Panc1 (cell line): Measurements from ENCODE around the gene NEK1.

ENCODE experiments used
- POLR2AphosphoS5 ChIP-seq: IDR thresholded peaks from 2 replicates; pipeline ENCODE4 v1.6.1; 2012; ENCODE audit warnings: mild to moderate bottlenecking, low read depth, low read length, moderate library complexity
- SIN3A ChIP-seq: IDR thresholded peaks from 2 replicates; pipeline ENCODE4 v1.6.1; 2012; ENCODE audit warnings: low read depth, mild to moderate bottlenecking, low read length, moderate library complexity, borderline replicate concordance; ENCODE audit not compliant: insufficient read depth
- TCF7L2 ChIP-seq: IDR thresholded peaks from 2 replicates; pipeline ENCODE4 v1.6.1; 2011; ENCODE audit warnings: mild to moderate bottlenecking, low read depth, low read length, inconsistent platforms
- TF ChIP-seq, protein P1 (sequence below): fragments of 450-650 bp; IDR thresholded peaks from 2 replicates; pipeline ENCODE4 v1.5.1; 2017; ENCODE audit warnings: mild to moderate bottlenecking
- TF ChIP-seq, protein P2 (sequence below), 2 experiments: IDR thresholded peaks; 2 replicates each; pipeline ENCODE4 v1.6.1; 2011 to 2012; ENCODE audit warnings: low read depth in 2 of 2, control low read depth in 1 of 2, low read length in 1 of 2, mild to moderate bottlenecking in 1 of 2, moderate library complexity in 1 of 2; ENCODE audit not compliant: insufficient read depth in 1 of 2

DNA sequence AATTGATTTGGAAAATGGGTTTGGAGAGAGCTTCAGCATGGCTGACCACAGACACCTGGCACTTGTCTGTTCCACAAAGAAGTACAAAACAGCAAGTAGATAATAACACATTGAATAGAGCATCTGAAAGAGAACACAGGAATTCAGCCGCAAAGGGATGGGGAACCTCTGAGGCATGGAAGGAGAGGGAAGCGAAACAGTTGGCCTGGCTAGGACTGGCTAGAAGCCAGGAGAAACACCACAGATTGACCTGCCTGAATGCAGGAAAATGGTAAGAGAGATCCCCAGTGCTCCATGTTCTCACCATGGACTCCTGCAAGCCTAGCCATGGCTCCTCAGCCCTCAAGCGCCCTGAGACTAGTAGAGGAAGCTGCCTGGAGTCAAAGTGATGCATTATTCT is 171.9 kb downstream of the NEK1 start:
- TF ChIP-seq, protein P1, sequence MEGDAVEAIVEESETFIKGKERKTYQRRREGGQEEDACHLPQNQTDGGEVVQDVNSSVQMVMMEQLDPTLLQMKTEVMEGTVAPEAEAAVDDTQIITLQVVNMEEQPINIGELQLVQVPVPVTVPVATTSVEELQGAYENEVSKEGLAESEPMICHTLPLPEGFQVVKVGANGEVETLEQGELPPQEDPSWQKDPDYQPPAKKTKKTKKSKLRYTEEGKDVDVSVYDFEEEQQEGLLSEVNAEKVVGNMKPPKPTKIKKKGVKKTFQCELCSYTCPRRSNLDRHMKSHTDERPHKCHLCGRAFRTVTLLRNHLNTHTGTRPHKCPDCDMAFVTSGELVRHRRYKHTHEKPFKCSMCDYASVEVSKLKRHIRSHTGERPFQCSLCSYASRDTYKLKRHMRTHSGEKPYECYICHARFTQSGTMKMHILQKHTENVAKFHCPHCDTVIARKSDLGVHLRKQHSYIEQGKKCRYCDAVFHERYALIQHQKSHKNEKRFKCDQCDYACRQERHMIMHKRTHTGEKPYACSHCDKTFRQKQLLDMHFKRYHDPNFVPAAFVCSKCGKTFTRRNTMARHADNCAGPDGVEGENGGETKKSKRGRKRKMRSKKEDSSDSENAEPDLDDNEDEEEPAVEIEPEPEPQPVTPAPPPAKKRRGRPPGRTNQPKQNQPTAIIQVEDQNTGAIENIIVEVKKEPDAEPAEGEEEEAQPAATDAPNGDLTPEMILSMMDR: no peak
- TF ChIP-seq, protein P2, sequence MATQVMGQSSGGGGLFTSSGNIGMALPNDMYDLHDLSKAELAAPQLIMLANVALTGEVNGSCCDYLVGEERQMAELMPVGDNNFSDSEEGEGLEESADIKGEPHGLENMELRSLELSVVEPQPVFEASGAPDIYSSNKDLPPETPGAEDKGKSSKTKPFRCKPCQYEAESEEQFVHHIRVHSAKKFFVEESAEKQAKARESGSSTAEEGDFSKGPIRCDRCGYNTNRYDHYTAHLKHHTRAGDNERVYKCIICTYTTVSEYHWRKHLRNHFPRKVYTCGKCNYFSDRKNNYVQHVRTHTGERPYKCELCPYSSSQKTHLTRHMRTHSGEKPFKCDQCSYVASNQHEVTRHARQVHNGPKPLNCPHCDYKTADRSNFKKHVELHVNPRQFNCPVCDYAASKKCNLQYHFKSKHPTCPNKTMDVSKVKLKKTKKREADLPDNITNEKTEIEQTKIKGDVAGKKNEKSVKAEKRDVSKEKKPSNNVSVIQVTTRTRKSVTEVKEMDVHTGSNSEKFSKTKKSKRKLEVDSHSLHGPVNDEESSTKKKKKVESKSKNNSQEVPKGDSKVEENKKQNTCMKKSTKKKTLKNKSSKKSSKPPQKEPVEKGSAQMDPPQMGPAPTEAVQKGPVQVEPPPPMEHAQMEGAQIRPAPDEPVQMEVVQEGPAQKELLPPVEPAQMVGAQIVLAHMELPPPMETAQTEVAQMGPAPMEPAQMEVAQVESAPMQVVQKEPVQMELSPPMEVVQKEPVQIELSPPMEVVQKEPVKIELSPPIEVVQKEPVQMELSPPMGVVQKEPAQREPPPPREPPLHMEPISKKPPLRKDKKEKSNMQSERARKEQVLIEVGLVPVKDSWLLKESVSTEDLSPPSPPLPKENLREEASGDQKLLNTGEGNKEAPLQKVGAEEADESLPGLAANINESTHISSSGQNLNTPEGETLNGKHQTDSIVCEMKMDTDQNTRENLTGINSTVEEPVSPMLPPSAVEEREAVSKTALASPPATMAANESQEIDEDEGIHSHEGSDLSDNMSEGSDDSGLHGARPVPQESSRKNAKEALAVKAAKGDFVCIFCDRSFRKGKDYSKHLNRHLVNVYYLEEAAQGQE (IDR thresholded peaks at IDR 0.05; ENCODE audit: insufficient read depth in 1 of 2, low read depth in 2 of 2, low read length in 1 of 2): no peak
- TF ChIP-seq POLR2AphosphoS5: no peak
- no peak for TF ChIP-seq TCF7L2
- TF ChIP-seq SIN3A: no peak
